CD14-positive monocyte (primary cell): Measurements from ENCODE around the gene TOB1. TPM values are rescaled to one million over a fixed set of nuclear protein-coding genes. Genes with fewer than 3 reads are reported as not detected.

ENCODE experiments used
- DNase-seq, 3 donors: peaks; one replicate each; pipeline ENCODE4 v3.0.0-alpha.2; 2011 to 2022
- H2AFZ ChIP-seq: 2 replicates; pipeline ENCODE4 v1.6.0; 2012; ENCODE audit warnings: mild to moderate bottlenecking, low read depth, low read length, inconsistent platforms; ENCODE audit not compliant: insufficient read depth, poor library complexity, severe bottlenecking
- H3K27ac ChIP-seq, 2 donors: 1 replicate in 1 of 2; 2 replicates in 1 of 2; pipeline ENCODE4 v1.5.1; 2012 to 2013; ENCODE audit warnings: low read length in 2 of 2, control low read depth in 1 of 2, inconsistent platforms in 1 of 2, low read depth in 1 of 2, mild to moderate bottlenecking in 1 of 2
- H3K27me3 ChIP-seq, 2 donors: one replicate each; pipeline versions ENCODE4 v1.6.0 to v1.6.1; 2011 to 2013; ENCODE audit warnings: low read length in 2 of 2; ENCODE audit not compliant: control insufficient read depth in 2 of 2, insufficient read depth in 2 of 2
- H3K36me3 ChIP-seq, 2 donors: replicated peaks in 1 of 2; 1 replicate in 1 of 2; 2 replicates in 1 of 2; pipeline versions ENCODE4 v1.5.1 to v1.6.1; 2012 to 2013; ENCODE audit warnings: low read length in 2 of 2, control low read depth in 1 of 2, inconsistent platforms in 1 of 2, mild to moderate bottlenecking in 1 of 2; ENCODE audit not compliant: insufficient read depth in 2 of 2, control insufficient read depth in 1 of 2
- H3K4me1 ChIP-seq, 2 donors: 1 replicate in 1 of 2; 2 replicates in 1 of 2; pipeline versions ENCODE4 v1.5.1 to v1.6.1; 2012 to 2013; ENCODE audit warnings: low read length in 2 of 2, control low read depth in 1 of 2, inconsistent platforms in 1 of 2, mild to moderate bottlenecking in 1 of 2, moderate library complexity in 1 of 2; ENCODE audit not compliant: insufficient read depth in 2 of 2, control insufficient read depth in 1 of 2
- H3K4me2 ChIP-seq: replicated peaks from 2 replicates; pipeline ENCODE3; 2012; ENCODE audit warnings: low read length, moderate library complexity, mild to moderate bottlenecking; ENCODE audit not compliant: poor library complexity, severe bottlenecking; ENCODE audit errors: extremely low read depth
- H3K4me3 ChIP-seq, 3 experiments: fragments of 200-600 bp in 1 of 3; sonication (generic) in 1 of 3; replicated peaks in 1 of 3; 1 replicate in 2 of 3; 2 replicates in 1 of 3; pipeline ENCODE4 v1.5.1; 2011 to 2013; ENCODE audit warnings: low read length in 3 of 3, mild to moderate bottlenecking in 3 of 3, control low read depth in 2 of 3, low read depth in 2 of 3, inconsistent platforms in 1 of 3, moderate library complexity in 1 of 3
- H3K79me2 ChIP-seq: 2 replicates; pipeline ENCODE4 v1.6.0; 2012; ENCODE audit warnings: mild to moderate bottlenecking, control low read depth, inconsistent platforms, low read length, moderate library complexity; ENCODE audit not compliant: insufficient read depth
- H3K9ac ChIP-seq: 2 replicates; pipeline ENCODE4 v1.6.0; 2017; ENCODE audit warnings: low read length, mild to moderate bottlenecking; ENCODE audit not compliant: insufficient read depth, poor library complexity, severe bottlenecking
- H3K9me3 ChIP-seq, 2 donors: replicated peaks in 1 of 2; 1 replicate in 1 of 2; 2 replicates in 1 of 2; pipeline versions ENCODE4 v1.5.1 to v1.6.1; 2012 to 2013; ENCODE audit warnings: low read length in 2 of 2, control low read depth in 1 of 2; ENCODE audit not compliant: control insufficient read depth in 1 of 2, insufficient read depth in 1 of 2
- H4K20me1 ChIP-seq: 2 replicates; pipeline ENCODE4 v1.6.0; 2012; ENCODE audit warnings: mild to moderate bottlenecking, low read length, control low read depth, moderate library complexity; ENCODE audit not compliant: insufficient read depth
- H3K27ac Mint-ChIP-seq, 7 donors: one replicate each; pipeline ENCODE4 v1.8.0; 2020; ENCODE audit warnings: mild to moderate bottlenecking in 7 of 7, mixed read lengths in 7 of 7, moderate library complexity in 6 of 7, inconsistent platforms in 2 of 7
- H3K27me3 Mint-ChIP-seq, 3 donors: one replicate each; pipeline ENCODE4 v1.8.0; 2021 to 2022; ENCODE audit warnings: low read depth in 3 of 3, mild to moderate bottlenecking in 3 of 3, mixed read lengths in 3 of 3, moderate library complexity in 3 of 3, inconsistent platforms in 1 of 3
- H3K36me3 Mint-ChIP-seq, 2 donors: one replicate each; pipeline ENCODE4 v1.8.0; 2020; ENCODE audit warnings: mixed read lengths in 2 of 2, inconsistent platforms in 1 of 2, mild to moderate bottlenecking in 1 of 2
- H3K4me1 Mint-ChIP-seq: one replicate; pipeline ENCODE4 v1.8.0; 2020; ENCODE audit warnings: mild to moderate bottlenecking, mixed read lengths
- H3K4me3 Mint-ChIP-seq, 2 donors: one replicate each; pipeline ENCODE4 v1.8.0; 2020; ENCODE audit warnings: mild to moderate bottlenecking in 2 of 2, mixed read lengths in 2 of 2, moderate library complexity in 1 of 2
- H3K9me3 Mint-ChIP-seq, 7 donors: one replicate each; pipeline ENCODE4 v1.8.0; 2020 to 2022; ENCODE audit warnings: mixed read lengths in 7 of 7, mild to moderate bottlenecking in 6 of 7, moderate library complexity in 6 of 7, inconsistent platforms in 2 of 7
- WGBS: methylation state at CpG from one replicate; pipeline ENCODE4 v1.1.5; 2013; ENCODE audit warnings: missing lambda C conversion rate; ENCODE audit not compliant: insufficient coverage; 5-methylcytosine and 5-hydroxymethylcytosine counted together
- intact Hi-C, 2 donors: fragments of 100-400 bp; cut with micrococcal nuclease; formaldehyde crosslinking; loops; one replicate each; pipeline versions ENCODE4 v1.15.0 to v1.15.1; 2023
- polyA plus RNA-seq, 3 donors: library from polyadenylated mRNA; depleted of rRNA in 1 of 3; unstranded in 2 of 3; stranded (reverse) in 1 of 3; fragments of 300-500 nt in 2 of 3; fragments of >200 nt in 1 of 3; fragmentation: Illumina TruSeq in 2 of 3; gene quantifications; 1 replicate in 2 of 3; 2 replicates in 1 of 3; pipeline ENCODE4 v1.2.3, GENCODE V29; 2012 to 2021
- TF ChIP-seq, protein P1 (sequence below): fragments of 200-600 bp; IDR thresholded peaks from one replicate; pipeline ENCODE4 v1.8.0; 2022; ENCODE audit warnings: antibody characterized with exemption, mild to moderate bottlenecking

Gene TOB1
- polyA plus RNA-seq, 3 donors = 18.5 to 107 (median 41.0) TPM

GRCh38 chr17:50893183-50893993, 27.2 kb upstream of the TOB1 start:
- peak overlapping the region in 1 of 7 donors; percentile 54 for H3K27ac Mint-ChIP-seq
- no peaks in the 10 kb centered on the region for H3K36me3 Mint-ChIP-seq
- no peak overlapping the region for H3K4me2 ChIP-seq

GRCh38 chr17:50892101-50892776, 26.1 kb upstream of the TOB1 start:
- Histone ChIP-seq H4K20me1 (no peaks in the 10 kb centered on the region), H3K36me3 (no peaks in the 10 kb centered on the region), H3K4me3 (no peak overlapping the region), H3K9me3 (no peaks in the 10 kb centered on the region), H3K9ac (no peak overlapping the region), H2AFZ (no peak overlapping the region), H3K4me2 (no peak overlapping the region), H3K27me3 (no peaks in the 10 kb centered on the region), H3K4me1 (no peaks in the 10 kb centered on the region), H3K79me2 (no peaks in the 10 kb centered on the region), H3K27ac (no peak overlapping the region)
- intact Hi-C loops = no loop called here
- no peak overlapping the region for H3K4me3 Mint-ChIP-seq
- WGBS = 100% methylated on average over 2 of the region's 10 CpGs
- no peaks in the 10 kb centered on the region for H3K36me3 Mint-ChIP-seq
- no peaks in the 10 kb centered on the region for H3K9me3 Mint-ChIP-seq
- no peak for DNase-seq
- TF ChIP-seq, protein P1, sequence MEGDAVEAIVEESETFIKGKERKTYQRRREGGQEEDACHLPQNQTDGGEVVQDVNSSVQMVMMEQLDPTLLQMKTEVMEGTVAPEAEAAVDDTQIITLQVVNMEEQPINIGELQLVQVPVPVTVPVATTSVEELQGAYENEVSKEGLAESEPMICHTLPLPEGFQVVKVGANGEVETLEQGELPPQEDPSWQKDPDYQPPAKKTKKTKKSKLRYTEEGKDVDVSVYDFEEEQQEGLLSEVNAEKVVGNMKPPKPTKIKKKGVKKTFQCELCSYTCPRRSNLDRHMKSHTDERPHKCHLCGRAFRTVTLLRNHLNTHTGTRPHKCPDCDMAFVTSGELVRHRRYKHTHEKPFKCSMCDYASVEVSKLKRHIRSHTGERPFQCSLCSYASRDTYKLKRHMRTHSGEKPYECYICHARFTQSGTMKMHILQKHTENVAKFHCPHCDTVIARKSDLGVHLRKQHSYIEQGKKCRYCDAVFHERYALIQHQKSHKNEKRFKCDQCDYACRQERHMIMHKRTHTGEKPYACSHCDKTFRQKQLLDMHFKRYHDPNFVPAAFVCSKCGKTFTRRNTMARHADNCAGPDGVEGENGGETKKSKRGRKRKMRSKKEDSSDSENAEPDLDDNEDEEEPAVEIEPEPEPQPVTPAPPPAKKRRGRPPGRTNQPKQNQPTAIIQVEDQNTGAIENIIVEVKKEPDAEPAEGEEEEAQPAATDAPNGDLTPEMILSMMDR = no peak
- peaks cover 0 to 2% (median 2%) of the 10 kb centered on the region in 3 donors for H3K27me3 Mint-ChIP-seq
- peak overlapping the region in 1 of 7 donors; percentile 10 for H3K27ac Mint-ChIP-seq
- peaks cover 9% of the 10 kb centered on the region for H3K4me1 Mint-ChIP-seq

More at GRCh38 chr17:50893183-50893993, 27.2 kb upstream of the TOB1 start:
- no peak overlapping the region for H3K4me3 Mint-ChIP-seq
- WGBS = 83% methylated on average over 21 of the region's 28 CpGs
- no peaks in the 10 kb centered on the region for H3K36me3 ChIP-seq
- peaks cover 11% of the 10 kb centered on the region for H3K4me1 Mint-ChIP-seq
- H2AFZ ChIP-seq = no peak overlapping the region
- H3K79me2 ChIP-seq = no peaks in the 10 kb centered on the region
- H3K27ac ChIP-seq = no peak overlapping the region
- no peaks in the 10 kb centered on the region for H3K9me3 Mint-ChIP-seq
- H3K4me1 ChIP-seq = no peaks in the 10 kb centered on the region
- intact Hi-C loops = no loop called here
- H3K27me3 ChIP-seq = no peaks in the 10 kb centered on the region
- DNase-seq = no peak
- H3K4me3 ChIP-seq = no peak overlapping the region
- H3K9me3 ChIP-seq = no peaks in the 10 kb centered on the region
- no peaks in the 10 kb centered on the region for H4K20me1 ChIP-seq
- peaks cover 0 to 4% (median 4%) of the 10 kb centered on the region in 3 donors for H3K27me3 Mint-ChIP-seq
- H3K9ac ChIP-seq = no peak overlapping the region
- TF ChIP-seq, protein P1 = no peak
